ENCODE results near the gene GPS1.

GPS1 gene

DNA sequence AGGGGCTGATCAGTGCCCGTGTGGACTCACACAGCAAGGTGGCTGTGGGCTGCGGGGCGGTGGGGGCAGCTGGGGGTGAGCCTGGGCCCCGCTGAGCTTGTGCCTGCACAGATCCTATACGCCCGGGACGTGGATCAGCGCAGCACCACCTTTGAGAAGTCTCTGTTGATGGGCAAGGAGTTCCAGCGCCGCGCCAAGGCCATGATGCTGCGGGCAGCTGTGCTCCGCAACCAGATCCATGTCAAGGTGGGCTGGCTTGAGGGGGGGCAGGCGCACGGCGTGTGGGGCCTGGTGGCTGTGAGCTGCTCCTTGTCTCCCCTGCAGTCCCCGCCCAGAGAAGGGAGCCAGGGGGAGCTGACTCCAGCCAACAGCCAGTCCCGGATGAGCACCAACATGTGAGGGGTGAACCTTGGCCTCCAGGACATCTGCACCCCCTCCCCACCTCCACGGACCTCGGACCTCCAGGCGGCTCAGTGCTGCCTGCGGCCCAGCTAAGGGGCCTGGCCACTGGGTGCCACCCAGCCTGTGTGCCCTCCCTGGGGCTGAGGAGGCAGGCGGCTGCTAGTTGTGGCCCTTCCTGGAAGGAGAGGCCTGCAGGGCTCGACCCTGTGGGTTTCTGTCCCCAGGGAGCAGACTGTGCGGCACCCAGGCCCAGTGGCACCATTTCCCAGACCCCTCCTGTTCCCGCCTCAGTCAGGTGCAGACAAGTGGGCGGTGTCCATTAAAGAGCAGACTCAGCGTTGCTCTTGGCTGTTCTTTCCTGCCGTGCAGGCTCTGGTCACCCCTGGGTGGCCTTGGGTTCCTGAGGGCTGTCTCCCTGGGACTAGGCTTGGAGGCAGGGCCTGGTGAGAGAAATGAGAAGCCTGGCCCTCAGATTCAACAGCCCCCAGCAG is 5.3 kb downstream of the GPS1 start:
- Histone ChIP-seq H2BK120ac (ENCODE audit: insufficient read depth, low read length, poor library complexity) (no peak overlapping the region), H3K23ac (ENCODE audit: low read length) (no peak overlapping the region), H4K8ac (ENCODE audit: low read depth, low read length) (no peak overlapping the region), H3K79me2 (ENCODE audit: control insufficient read depth, insufficient read depth, low read length, poor library complexity) (peaks cover 6% of the 10 kb centered on the region), H3K36me3 (ENCODE audit: control insufficient read depth in 1 of 2, insufficient read depth in 2 of 2, low read length in 2 of 2) (peaks cover 82 to 85% of the 10 kb centered on the region in 2 experiments), H3K18ac (ENCODE audit: low read length) (no peak overlapping the region), H3K4me2 (ENCODE audit: low read length) (no peak overlapping the region), H2BK12ac (ENCODE audit: low read length) (no peak overlapping the region), H3K4ac (ENCODE audit: low read depth, low read length) (no peak overlapping the region), H3K4me3 (ENCODE audit: low read depth, low read length) (no peak overlapping the region), H3K4me1 (ENCODE audit: control insufficient read depth in 1 of 2, insufficient read depth in 2 of 2, low read length in 2 of 2) (peaks cover 6 to 7% of the 10 kb centered on the region in 2 experiments), H4K12ac (ENCODE audit: low read depth, low read length) (no peak overlapping the region), H2AK5ac (ENCODE audit: low read length) (no peak overlapping the region), H3K27me3 (ENCODE audit: insufficient read depth, low read length) (no peaks in the 10 kb centered on the region), H3K9ac (ENCODE audit: low read length) (no peak overlapping the region), H2BK5ac (ENCODE audit: low read depth, low read length, poor library complexity) (no peak overlapping the region), H3K9me3 (ENCODE audit: insufficient read depth, low read depth, low read length) (peaks cover 2% of the 10 kb centered on the region), H2AFZ (ENCODE audit: insufficient read depth, low read length, poor library complexity) (no peak overlapping the region), H3K27ac (ENCODE audit: low read depth, low read length) (no peak overlapping the region), H4K91ac (ENCODE audit: low read depth, low read length) (no peak overlapping the region), H3K79me1 (ENCODE audit: low read length) (no peaks in the 10 kb centered on the region), H3K14ac (ENCODE audit: low read length) (no peak overlapping the region)
- DNase-seq, result no peak
- WGBS (ENCODE audit: extremely low coverage, insufficient coverage, insufficient read length), result no CpG with 5 or more reads among the region's 29 CpGs

DNA sequence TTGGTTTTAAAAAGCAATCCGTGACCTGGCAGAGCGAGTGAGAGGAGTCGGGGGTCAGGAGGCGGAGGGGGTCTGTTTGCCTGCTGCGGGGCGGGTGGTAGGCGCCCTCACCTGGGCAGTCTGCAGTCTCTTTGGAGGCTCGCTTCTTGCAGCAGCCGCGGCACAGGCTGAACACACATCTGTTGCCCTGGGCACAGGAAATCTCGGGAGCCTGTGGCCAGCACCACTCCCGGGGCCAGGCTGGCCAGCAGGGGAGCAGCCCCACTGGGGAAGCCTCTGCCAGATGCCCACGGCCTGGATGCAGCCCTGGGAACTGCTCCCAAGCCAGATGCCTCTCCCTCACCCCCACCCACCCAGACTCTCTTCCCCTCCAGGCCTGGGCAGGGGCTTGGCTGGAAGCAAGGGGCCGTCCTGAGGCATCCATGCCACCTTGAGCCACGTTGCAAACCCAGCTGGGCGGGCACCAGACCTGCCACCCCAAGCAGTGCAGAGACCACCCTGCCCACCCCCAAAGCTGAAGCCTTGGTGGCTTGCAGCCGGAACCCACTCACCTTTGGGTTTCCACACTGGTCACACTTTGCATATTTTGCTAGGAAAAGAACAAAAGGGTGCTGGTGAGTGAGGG is 6.6 kb downstream of the GPS1 start:
- Histone ChIP-seq H3K4me2 (ENCODE audit: low read length) (no peak overlapping the region), H3K79me1 (ENCODE audit: low read length) (no peaks in the 10 kb centered on the region), H3K79me2 (ENCODE audit: control insufficient read depth, insufficient read depth, low read length, poor library complexity) (no peaks in the 10 kb centered on the region), H3K9me3 (ENCODE audit: insufficient read depth, low read depth, low read length) (peaks cover 2% of the 10 kb centered on the region), H3K27me3 (ENCODE audit: insufficient read depth, low read length) (no peaks in the 10 kb centered on the region), H3K18ac (ENCODE audit: low read length) (no peak overlapping the region), H3K4me3 (ENCODE audit: low read depth, low read length) (no peak overlapping the region), H3K27ac (ENCODE audit: low read depth, low read length) (no peak overlapping the region), H4K91ac (ENCODE audit: low read depth, low read length) (no peak overlapping the region), H4K12ac (ENCODE audit: low read depth, low read length) (no peak overlapping the region), H2BK5ac (ENCODE audit: low read depth, low read length, poor library complexity) (no peak overlapping the region), H3K14ac (ENCODE audit: low read length) (no peak overlapping the region), H2AK5ac (ENCODE audit: low read length) (no peak overlapping the region), H2BK12ac (ENCODE audit: low read length) (no peak overlapping the region), H4K8ac (ENCODE audit: low read depth, low read length) (no peak overlapping the region), H3K23ac (ENCODE audit: low read length) (no peak overlapping the region), H3K9ac (ENCODE audit: low read length) (no peak overlapping the region), H2AFZ (ENCODE audit: insufficient read depth, low read length, poor library complexity) (no peak overlapping the region), H3K4me1 (ENCODE audit: control insufficient read depth in 1 of 2, insufficient read depth in 2 of 2, low read length in 2 of 2) (no peaks in the 10 kb centered on the region), H3K36me3 (ENCODE audit: control insufficient read depth in 1 of 2, insufficient read depth in 2 of 2, low read length in 2 of 2) (peaks cover 92 to 94% of the 10 kb centered on the region in 2 experiments), H2BK120ac (ENCODE audit: insufficient read depth, low read length, poor library complexity) (no peak overlapping the region), H3K4ac (ENCODE audit: low read depth, low read length) (no peak overlapping the region)
- WGBS (ENCODE audit: extremely low coverage, insufficient coverage, insufficient read length), result no CpG with 5 or more reads among the region's 17 CpGs
- no peak for DNase-seq

DNA sequence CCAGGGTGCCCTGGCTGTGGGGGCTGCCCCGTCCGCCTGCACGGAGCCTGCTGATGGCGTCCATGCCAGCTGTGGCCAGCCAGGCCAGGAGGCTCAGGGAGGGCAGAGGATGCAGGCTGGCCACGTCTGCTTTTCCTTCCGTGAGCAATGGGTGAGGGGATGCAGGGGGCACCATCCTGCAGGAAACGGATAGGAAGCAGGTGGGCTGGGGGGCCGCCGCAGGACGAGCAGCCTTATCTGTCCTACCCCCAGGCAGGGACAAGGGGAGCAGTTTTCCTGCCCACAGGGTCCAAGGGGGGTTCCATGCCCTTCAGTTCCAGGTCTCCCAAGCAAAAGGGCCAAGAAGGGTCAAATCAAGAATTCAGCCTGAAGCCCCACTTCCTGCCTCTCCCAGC is 7.2 kb downstream of the GPS1 start:
- Histone ChIP-seq H2BK5ac (ENCODE audit: low read depth, low read length, poor library complexity) (no peak overlapping the region), H4K12ac (ENCODE audit: low read depth, low read length) (no peak overlapping the region), H3K4ac (ENCODE audit: low read depth, low read length) (no peak overlapping the region), H3K79me2 (ENCODE audit: control insufficient read depth, insufficient read depth, low read length, poor library complexity) (no peaks in the 10 kb centered on the region), H3K27ac (ENCODE audit: low read depth, low read length) (no peak overlapping the region), H3K9me3 (ENCODE audit: insufficient read depth, low read depth, low read length) (peaks cover 2% of the 10 kb centered on the region), H3K36me3 (ENCODE audit: control insufficient read depth in 1 of 2, insufficient read depth in 2 of 2, low read length in 2 of 2) (peaks cover 92 to 93% of the 10 kb centered on the region in 2 experiments), H3K23ac (ENCODE audit: low read length) (no peak overlapping the region), H3K4me1 (ENCODE audit: control insufficient read depth in 1 of 2, insufficient read depth in 2 of 2, low read length in 2 of 2) (no peaks in the 10 kb centered on the region), H3K4me2 (ENCODE audit: low read length) (no peak overlapping the region), H4K8ac (ENCODE audit: low read depth, low read length) (no peak overlapping the region), H3K9ac (ENCODE audit: low read length) (no peak overlapping the region), H2BK12ac (ENCODE audit: low read length) (no peak overlapping the region), H2BK120ac (ENCODE audit: insufficient read depth, low read length, poor library complexity) (no peak overlapping the region), H3K14ac (ENCODE audit: low read length) (no peak overlapping the region), H3K27me3 (ENCODE audit: insufficient read depth, low read length) (no peaks in the 10 kb centered on the region), H2AFZ (ENCODE audit: insufficient read depth, low read length, poor library complexity) (no peak overlapping the region), H4K91ac (ENCODE audit: low read depth, low read length) (no peak overlapping the region), H3K4me3 (ENCODE audit: low read depth, low read length) (no peak overlapping the region), H3K18ac (ENCODE audit: low read length) (no peak overlapping the region), H2AK5ac (ENCODE audit: low read length) (no peak overlapping the region), H3K79me1 (ENCODE audit: low read length) (no peaks in the 10 kb centered on the region)
- no CpG with 5 or more reads among the region's 10 CpGs for WGBS (ENCODE audit: extremely low coverage, insufficient coverage, insufficient read length)
- no peak for DNase-seq

DNA sequence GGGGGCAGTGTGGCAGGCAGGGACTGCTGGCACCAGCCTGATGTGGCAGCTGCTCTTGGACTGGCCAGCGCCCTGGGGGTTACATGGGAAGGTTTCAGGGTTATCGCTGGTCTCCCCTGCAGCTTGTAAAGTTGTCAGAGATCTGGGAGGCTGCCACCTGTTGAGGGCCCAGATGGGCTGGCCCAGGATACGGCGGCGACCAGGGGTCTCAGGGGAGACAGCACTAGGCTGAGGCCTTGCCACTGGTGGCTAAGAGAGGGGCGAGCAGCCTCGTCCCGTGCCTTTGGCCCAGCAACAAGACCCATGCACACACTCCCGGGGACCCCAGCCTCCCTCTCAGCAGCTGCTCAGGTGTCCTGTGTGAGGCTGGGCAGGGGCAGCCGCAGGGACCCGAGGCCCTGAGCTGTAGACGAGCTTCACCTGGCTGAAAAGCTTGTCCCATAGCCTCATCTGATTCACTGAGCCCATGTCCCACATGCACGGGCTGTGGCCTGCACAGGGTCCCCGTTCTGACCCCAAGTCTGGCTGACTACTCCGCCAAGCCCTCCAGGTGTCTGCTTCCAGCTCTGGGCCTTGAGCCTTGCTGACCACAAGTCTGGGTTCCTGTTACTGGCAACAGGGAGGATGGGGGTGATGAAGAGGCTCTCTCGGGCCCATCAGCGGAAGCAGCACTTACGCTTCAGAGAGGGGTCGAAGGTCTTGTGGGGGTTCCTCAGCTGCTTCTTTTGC is 7.7 kb downstream of the GPS1 start:
- Histone ChIP-seq H2AFZ (ENCODE audit: insufficient read depth, low read length, poor library complexity) (no peak overlapping the region), H2AK5ac (ENCODE audit: low read length) (no peak overlapping the region), H3K79me2 (ENCODE audit: control insufficient read depth, insufficient read depth, low read length, poor library complexity) (no peaks in the 10 kb centered on the region), H4K12ac (ENCODE audit: low read depth, low read length) (no peak overlapping the region), H3K4ac (ENCODE audit: low read depth, low read length) (no peak overlapping the region), H3K4me2 (ENCODE audit: low read length) (no peak overlapping the region), H2BK12ac (ENCODE audit: low read length) (no peak overlapping the region), H4K8ac (ENCODE audit: low read depth, low read length) (no peak overlapping the region), H3K18ac (ENCODE audit: low read length) (no peak overlapping the region), H3K27ac (ENCODE audit: low read depth, low read length) (no peak overlapping the region), H3K14ac (ENCODE audit: low read length) (no peak overlapping the region), H3K36me3 (ENCODE audit: control insufficient read depth in 1 of 2, insufficient read depth in 2 of 2, low read length in 2 of 2) (peaks cover 89 to 92% of the 10 kb centered on the region in 2 experiments), H2BK120ac (ENCODE audit: insufficient read depth, low read length, poor library complexity) (no peak overlapping the region), H3K79me1 (ENCODE audit: low read length) (no peaks in the 10 kb centered on the region), H3K27me3 (ENCODE audit: insufficient read depth, low read length) (no peaks in the 10 kb centered on the region), H3K4me1 (ENCODE audit: control insufficient read depth in 1 of 2, insufficient read depth in 2 of 2, low read length in 2 of 2) (peaks cover under 1% of the 10 kb centered on the region in 2 experiments), H2BK5ac (ENCODE audit: low read depth, low read length, poor library complexity) (no peak overlapping the region), H3K9ac (ENCODE audit: low read length) (no peak overlapping the region), H3K4me3 (ENCODE audit: low read depth, low read length) (no peak overlapping the region), H3K9me3 (ENCODE audit: insufficient read depth, low read depth, low read length) (peaks cover 2% of the 10 kb centered on the region), H3K23ac (ENCODE audit: low read length) (no peak overlapping the region), H4K91ac (ENCODE audit: low read depth, low read length) (no peak overlapping the region)
- no peak for DNase-seq
- WGBS (ENCODE audit: extremely low coverage, insufficient coverage, insufficient read length), result no CpG with 5 or more reads among the region's 19 CpGs
